Heart right ventricle (tissue), 16 donors: ENCODE data around the gene OASL. TPM values are rescaled to one million over a fixed set of nuclear protein-coding genes. Genes with fewer than 3 reads are reported as not detected.
A peak's percentile ranks its signal among the peaks of the same experiment; 100 is the strongest.

Experiments used
- ATAC-seq, 8 donors: fragments of 200-7000 bp; cut with Tn5 transposase; one replicate each; pipeline ENCODE4 v1.9.1; 2020; ENCODE audit warnings: mild to moderate bottlenecking in 8 of 8, moderate library complexity in 8 of 8, moderate number of reproducible peaks in 1 of 8
- DNase-seq, 2 donors: peaks; one replicate each; pipeline ENCODE4 v3.0.0-alpha.2; 2020
- H3K27ac ChIP-seq, 10 donors: fragments of 200-600 bp; sonication (generic) in 2 of 10; one replicate each; pipeline versions ENCODE4 v1.5.0 to v1.8.0; 2020 to 2022; ENCODE audit warnings: mild to moderate bottlenecking in 3 of 10
- H3K27me3 ChIP-seq, 7 donors: fragments of 200-600 bp; one replicate each; pipeline ENCODE4 v1.8.0; 2021 to 2022; ENCODE audit warnings: mild to moderate bottlenecking in 2 of 7
- H3K36me3 ChIP-seq, 9 donors: fragments of 200-600 bp; sonication (generic) in 1 of 9; one replicate each; pipeline versions ENCODE4 v1.5.0 to v1.8.0; 2020 to 2022; ENCODE audit warnings: mild to moderate bottlenecking in 2 of 9
- H3K4me1 ChIP-seq, 9 donors: fragments of 200-600 bp; sonication (generic) in 1 of 9; one replicate each; pipeline versions ENCODE4 v1.5.0 to v1.8.0; 2020 to 2022; ENCODE audit warnings: mild to moderate bottlenecking in 4 of 9
- H3K4me3 ChIP-seq, 10 donors: fragments of 200-600 bp; sonication (generic) in 2 of 10; one replicate each; pipeline versions ENCODE4 v1.5.0 to v1.8.0; 2020 to 2022; ENCODE audit warnings: mild to moderate bottlenecking in 7 of 10, moderate library complexity in 2 of 10
- H3K9me3 ChIP-seq, 11 donors: fragments of 200-600 bp in 10 of 11; sonication (generic) in 2 of 11; one replicate each; pipeline versions ENCODE4 v1.5.0 to v1.8.0; 2013 to 2022; ENCODE audit warnings: mild to moderate bottlenecking in 2 of 11, control low read depth in 1 of 11, moderate library complexity in 1 of 11
- CTCF ChIP-seq, 9 donors: fragments of 200-600 bp; sonication (generic) in 2 of 9; IDR thresholded peaks; one replicate each; pipeline versions ENCODE4 v1.5.0 to v1.8.0; 2021 to 2022; ENCODE audit warnings: antibody characterized with exemption in 9 of 9, mild to moderate bottlenecking in 5 of 9, moderate library complexity in 1 of 9
- WGBS, 2 donors: extraction: QIAGEN DNeasy Blood & Tissue Kit; methylation state at CpG; one replicate each; pipeline ENCODE4 v1.1.7; 2013; ENCODE audit warnings: inconsistent platforms in 1 of 2; 5-methylcytosine and 5-hydroxymethylcytosine counted together
- intact Hi-C, 10 donors: fragments of 100-400 bp; cut with DNase I; formaldehyde crosslinking; loops; one replicate each; pipeline versions ENCODE4 v1.11.1 to v1.14.2; 2022
- polyA plus RNA-seq, 2 donors: library from polyadenylated mRNA; stranded (reverse); fragments of 200-250 nt; gene quantifications; one replicate each; pipeline ENCODE4 v1.2.3, GENCODE V29; 2013
- total RNA-seq, 10 donors: library from RNA; stranded (reverse); fragmentation: NEBNext Ultra II Directional in 3 of 10; extraction: Animal tissue kit (Norgen Biotek cat#: 25700) in 3 of 10; gene quantifications; one replicate each; pipeline versions ENCODE4 v1.2.1 to v1.2.4, GENCODE V29; 2021 to 2023
- donor health status: Arrhythmogenic right ventricular cardiomyopathy.
- donor health status: ischemic (EF 13 %, LVEDD 7.1; RV severe dilation, severe dysfunction).
- donor health status: healthy with polysubstance abuse.
- donor health status: DM: no; HTN: yes; CAD: no.
- donor health status: DM: no; HTN: no; CAD: no.
- donor health status: ischemic (EF 25% LVEDD 6.9; RV normal size, moderate dysfunction).
- donor health status: ischemic (EF 25% LVEDD 5.7; RV mildly dilated, moderate dysfunction).
- donor health status: healthy.
- donor health status: DM: yes; HTN: yes; CAD: no.
- donor health status: Ischemic cardiomyopathy.
- donor health status: ischemic (EF 35%, LVEDD 5.7; RV mildly dilated, moderate dysfunction).
- donor health status: nonischemic (EF 11% LVEDD 7.7; RV severe dilation, severe dysfunction).
- donor health status: DM: yes; HTN: yes; CAD: no.
- donor health status: PGD.
- donor health status: ischemic (EF 29% LVEDD 5.4; RV normal size, mild dysfunction).
- donor health status: nonischemic (EF 23%, LVEDD 6.1; RV moderate dilation, normal function).

Gene OASL
- total and polyA plus RNA-seq, 12 donors = 0.19 to 2.5 (median 0.95) TPM

DNA sequence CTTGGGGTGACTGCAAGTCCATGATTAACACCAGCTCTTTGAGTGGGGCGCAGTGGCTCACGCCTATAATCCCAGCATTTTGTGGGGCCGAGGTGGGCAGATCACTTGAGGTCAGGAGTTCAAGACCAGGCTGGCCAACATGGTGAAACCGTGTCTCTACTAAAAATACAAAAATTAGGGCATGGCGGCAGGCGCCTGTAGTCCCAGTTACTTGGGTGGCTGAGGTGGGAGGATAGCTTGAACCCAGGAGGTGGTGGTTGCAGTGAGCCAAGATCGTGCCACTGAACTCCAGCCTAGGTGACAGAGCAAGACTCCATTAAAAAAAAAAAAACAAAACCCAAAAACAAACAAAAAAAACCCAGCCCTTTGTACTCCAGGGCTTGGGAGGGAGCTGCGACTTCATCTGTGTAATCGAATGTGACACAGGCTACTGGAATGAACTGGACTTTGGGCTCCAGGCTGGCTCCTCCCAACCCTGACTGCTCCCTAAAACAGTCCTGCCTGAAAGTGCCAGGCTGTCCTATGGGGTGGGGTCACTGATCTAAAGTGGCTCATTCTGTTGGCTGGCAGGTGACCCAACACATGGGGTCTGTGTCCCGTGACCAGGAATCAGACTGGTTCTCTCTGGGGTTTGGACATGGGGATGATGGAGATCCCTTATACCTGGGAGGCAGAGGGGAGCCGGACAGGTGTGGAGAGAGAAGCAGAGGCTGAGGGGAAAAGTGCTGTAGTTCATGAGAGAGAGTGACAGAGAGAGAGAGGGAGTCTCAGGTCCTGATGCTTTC, 13.4 kb downstream of the OASL start:
- no peak overlapping the region for H3K4me3 ChIP-seq
- H3K36me3 ChIP-seq = peaks cover 0 to 77% (median 0%) of the 10 kb centered on the region in 9 donors
- peak overlapping the region in 1 of 10 donors; percentile 14 for H3K27ac ChIP-seq
- ATAC-seq (no peak), DNase-seq (no peak)
- TF ChIP-seq CTCF (IDR thresholded peaks at IDR 0.05) = no peak
- H3K9me3 ChIP-seq = no peaks in the 10 kb centered on the region
- WGBS, 2 donors = 93% methylated on average over 11 of the region's 11 CpGs
- intact Hi-C loops = no loop called here
- peaks cover 0 to 4% (median 0%) of the 10 kb centered on the region in 7 donors for H3K27me3 ChIP-seq
- H3K4me1 ChIP-seq = no peaks in the 10 kb centered on the region

DNA sequence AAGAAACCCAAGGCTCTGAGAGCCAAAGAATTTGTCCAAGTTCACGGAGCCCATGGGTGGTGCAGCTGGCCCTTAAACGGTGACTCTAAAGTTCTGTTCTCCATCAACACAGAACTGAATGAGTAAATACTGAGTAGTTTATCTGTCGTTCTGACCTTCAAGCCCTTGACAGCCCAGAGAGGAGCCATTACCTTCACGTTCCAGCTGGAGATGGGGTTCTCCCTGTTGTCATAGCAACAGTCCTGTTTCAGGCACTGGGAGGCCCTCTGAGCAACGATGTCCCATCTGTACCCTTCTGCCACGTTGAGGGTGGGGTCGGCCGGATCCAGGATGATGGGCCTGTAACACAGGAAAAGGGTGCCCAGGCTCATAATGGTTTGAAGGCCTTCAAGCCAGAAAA, 15.2 kb downstream of the OASL start:
- ATAC-seq = no peak
- H3K36me3 ChIP-seq = peaks cover 0 to 72% (median 0%) of the 10 kb centered on the region in 9 donors

DNA sequence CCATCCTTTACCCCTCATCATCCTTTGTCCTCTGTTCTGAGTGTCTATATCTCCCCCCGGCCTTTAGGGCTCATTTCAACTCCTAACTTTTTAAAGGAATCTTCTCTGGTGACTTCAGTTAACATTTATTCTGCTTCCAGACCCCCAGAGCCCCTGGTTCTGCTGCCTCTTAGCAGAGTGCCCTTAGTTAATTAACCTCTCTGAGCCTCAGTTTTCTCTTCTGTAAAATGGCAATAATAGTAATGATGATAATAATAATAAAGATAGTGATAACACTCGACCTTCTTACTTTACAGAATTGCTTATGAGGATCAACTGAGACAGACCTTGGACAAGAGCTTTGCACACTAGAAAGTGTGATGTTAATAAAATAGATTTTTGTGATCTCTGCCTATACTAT, 16.3 kb downstream of the OASL start:
- ATAC-seq = no peak

More for the DNA sequence above, 15.2 kb downstream of the OASL start:
- Histone ChIP-seq H3K4me1 (no peaks in the 10 kb centered on the region), H3K4me3 (no peak overlapping the region), H3K27me3 (peaks cover 0 to 4% (median 0%) of the 10 kb centered on the region in 7 donors), H3K9me3 (peaks cover 0 to 3% (median 0%) of the 10 kb centered on the region in 11 donors), H3K27ac (no peak overlapping the region)
- TF ChIP-seq CTCF (IDR thresholded peaks at IDR 0.05) = no peak
- DNase-seq = no peak
- 60 to 62% methylated on average over 8 of the region's 8 CpGs for WGBS, 2 donors
- intact Hi-C loops = loop anchor here in 1 of 10 donors (1.0 kb wide), 1 partner anchor 29 kb away; no protein-coding TSS in a partner anchor

GRCh38 chr12:121021754-121022153, 17.3 kb downstream of the OASL start:
- Histone ChIP-seq H3K36me3 (peaks cover 0 to 56% (median 0%) of the 10 kb centered on the region in 9 donors), H3K4me1 (no peaks in the 10 kb centered on the region), H3K9me3 (peaks cover 0 to 3% (median 0%) of the 10 kb centered on the region in 11 donors), H3K27me3 (no peaks in the 10 kb centered on the region), H3K27ac (no peak overlapping the region), H3K4me3 (no peak overlapping the region)
- WGBS, 2 donors = 89 to 97% methylated on average over 6 of the region's 6 CpGs
- intact Hi-C loops = no loop called here
- TF ChIP-seq CTCF (IDR thresholded peaks at IDR 0.05) = no peak
- ATAC-seq (no peak), DNase-seq (no peak)

More for the DNA sequence above, 16.3 kb downstream of the OASL start:
- Histone ChIP-seq H3K4me1 (no peaks in the 10 kb centered on the region), H3K36me3 (peaks cover 0 to 66% (median 0%) of the 10 kb centered on the region in 9 donors), H3K9me3 (peaks cover 0 to 3% (median 0%) of the 10 kb centered on the region in 11 donors), H3K27me3 (peaks cover 0 to 4% (median 0%) of the 10 kb centered on the region in 7 donors), H3K4me3 (no peak overlapping the region), H3K27ac (no peak overlapping the region)
- intact Hi-C loops = loop anchor here in 1 of 10 donors (1.0 kb wide), 1 partner anchor 28 kb away; no protein-coding TSS in a partner anchor
- 65 to 71% methylated on average over 2 of the region's 2 CpGs for WGBS, 2 donors
- no peak for DNase-seq
- TF ChIP-seq CTCF (IDR thresholded peaks at IDR 0.05) = no peak
